DOHH2 (cell line): Measurements from ENCODE around the gene TOX4.

Source experiments
- EZH2phosphoT487 ChIP-seq: fragments of 200-600 bp; sonication (generic); IDR thresholded peaks from 2 replicates; pipeline ENCODE4 v1.6.1; 2017; ENCODE audit warnings: borderline replicate concordance, mild to moderate bottlenecking, antibody characterized with exemption, low read length, moderate library complexity, mixed read lengths
- TF ChIP-seq, protein P1 (sequence below): fragments of 200-600 bp; sonication (generic); IDR thresholded peaks from one replicate; pipeline ENCODE4 v1.5.1; 2014; ENCODE audit warnings: antibody characterized with exemption, mild to moderate bottlenecking, low read depth, low read length; ENCODE audit not compliant: poor library complexity, severe bottlenecking

DNA sequence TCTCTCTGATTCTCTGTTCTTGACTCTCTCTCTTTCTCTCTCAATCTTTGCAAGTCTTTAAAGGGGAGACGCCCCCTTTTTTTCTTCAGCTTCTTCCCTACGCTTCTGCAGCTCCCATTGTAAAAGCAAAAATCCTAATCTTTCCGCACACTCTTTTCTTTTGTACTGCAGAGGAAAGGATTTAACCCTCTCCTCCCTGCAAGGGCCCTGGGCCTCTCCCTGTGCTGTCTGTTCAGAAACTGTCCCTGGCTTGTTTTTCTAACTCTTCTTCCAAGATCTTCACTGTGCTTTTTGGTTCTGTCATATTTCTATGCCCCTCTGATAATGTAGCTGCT lies 60.1 kb downstream of the TOX4 start:
- TF ChIP-seq, protein P1, sequence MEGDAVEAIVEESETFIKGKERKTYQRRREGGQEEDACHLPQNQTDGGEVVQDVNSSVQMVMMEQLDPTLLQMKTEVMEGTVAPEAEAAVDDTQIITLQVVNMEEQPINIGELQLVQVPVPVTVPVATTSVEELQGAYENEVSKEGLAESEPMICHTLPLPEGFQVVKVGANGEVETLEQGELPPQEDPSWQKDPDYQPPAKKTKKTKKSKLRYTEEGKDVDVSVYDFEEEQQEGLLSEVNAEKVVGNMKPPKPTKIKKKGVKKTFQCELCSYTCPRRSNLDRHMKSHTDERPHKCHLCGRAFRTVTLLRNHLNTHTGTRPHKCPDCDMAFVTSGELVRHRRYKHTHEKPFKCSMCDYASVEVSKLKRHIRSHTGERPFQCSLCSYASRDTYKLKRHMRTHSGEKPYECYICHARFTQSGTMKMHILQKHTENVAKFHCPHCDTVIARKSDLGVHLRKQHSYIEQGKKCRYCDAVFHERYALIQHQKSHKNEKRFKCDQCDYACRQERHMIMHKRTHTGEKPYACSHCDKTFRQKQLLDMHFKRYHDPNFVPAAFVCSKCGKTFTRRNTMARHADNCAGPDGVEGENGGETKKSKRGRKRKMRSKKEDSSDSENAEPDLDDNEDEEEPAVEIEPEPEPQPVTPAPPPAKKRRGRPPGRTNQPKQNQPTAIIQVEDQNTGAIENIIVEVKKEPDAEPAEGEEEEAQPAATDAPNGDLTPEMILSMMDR, result no peak
- TF ChIP-seq EZH2phosphoT487, result no peak
